Measurements from ENCODE around the gene RASSF8. TPM values are rescaled to one million over a fixed set of nuclear protein-coding genes. Genes with fewer than 3 reads are reported as not detected.

The RASSF8 gene
- total RNA-seq, 1 donor: 97.4 TPM

DNA sequence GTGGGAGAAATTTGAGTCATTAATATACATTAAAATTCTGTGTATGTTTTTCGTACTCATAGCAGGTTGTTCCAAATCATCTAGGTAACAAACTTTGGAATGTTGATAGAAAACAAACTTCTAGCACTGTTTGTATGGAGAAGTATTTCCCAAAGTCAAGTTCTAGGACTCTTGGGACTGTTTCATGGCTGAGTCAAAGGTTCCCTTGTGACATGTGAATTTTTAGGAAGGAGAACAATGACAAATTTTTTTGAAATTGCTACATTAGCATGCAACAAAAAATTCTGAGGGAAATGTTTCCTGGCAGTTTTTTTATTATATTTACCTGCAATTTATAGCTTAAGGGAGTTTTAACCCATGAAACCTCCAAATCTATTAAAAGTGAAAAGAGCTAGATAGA is 73.8 kb downstream of the RASSF8 start:
- Histone ChIP-seq H2AFZ (ENCODE audit: low read length) (no peak overlapping the region), H4K20me1 (ENCODE audit: insufficient read depth, low read length) (peaks cover 4% of the 10 kb centered on the region), H3K9me3 (ENCODE audit: low read depth, low read length) (no peaks in the 10 kb centered on the region), H3K79me2 (ENCODE audit: insufficient read depth, low read length) (peaks cover 85% of the 10 kb centered on the region), H3K36me3 (ENCODE audit: insufficient read depth, low read length) (no peaks in the 10 kb centered on the region), H3K27ac (ENCODE audit: low read depth, low read length) (peak overlapping the region; percentile 38), H3K4me2 (ENCODE audit: insufficient read depth, low read length) (no peak overlapping the region), H3K27me3 (ENCODE audit: insufficient read depth, low read length) (no peaks in the 10 kb centered on the region), H3K4me3 (ENCODE audit: insufficient read depth, low read length) (no peak overlapping the region), H3K4me1 (ENCODE audit: insufficient read depth, low read length) (peaks cover 53% of the 10 kb centered on the region)
- DNase-seq (ENCODE audit: insufficient read length, low spot score, missing footprints): no peak
- TF ChIP-seq, protein P1, sequence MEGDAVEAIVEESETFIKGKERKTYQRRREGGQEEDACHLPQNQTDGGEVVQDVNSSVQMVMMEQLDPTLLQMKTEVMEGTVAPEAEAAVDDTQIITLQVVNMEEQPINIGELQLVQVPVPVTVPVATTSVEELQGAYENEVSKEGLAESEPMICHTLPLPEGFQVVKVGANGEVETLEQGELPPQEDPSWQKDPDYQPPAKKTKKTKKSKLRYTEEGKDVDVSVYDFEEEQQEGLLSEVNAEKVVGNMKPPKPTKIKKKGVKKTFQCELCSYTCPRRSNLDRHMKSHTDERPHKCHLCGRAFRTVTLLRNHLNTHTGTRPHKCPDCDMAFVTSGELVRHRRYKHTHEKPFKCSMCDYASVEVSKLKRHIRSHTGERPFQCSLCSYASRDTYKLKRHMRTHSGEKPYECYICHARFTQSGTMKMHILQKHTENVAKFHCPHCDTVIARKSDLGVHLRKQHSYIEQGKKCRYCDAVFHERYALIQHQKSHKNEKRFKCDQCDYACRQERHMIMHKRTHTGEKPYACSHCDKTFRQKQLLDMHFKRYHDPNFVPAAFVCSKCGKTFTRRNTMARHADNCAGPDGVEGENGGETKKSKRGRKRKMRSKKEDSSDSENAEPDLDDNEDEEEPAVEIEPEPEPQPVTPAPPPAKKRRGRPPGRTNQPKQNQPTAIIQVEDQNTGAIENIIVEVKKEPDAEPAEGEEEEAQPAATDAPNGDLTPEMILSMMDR (IDR thresholded peaks at IDR 0.05; ENCODE audit: extremely low read depth, low read depth, low read length): no peak

DNA sequence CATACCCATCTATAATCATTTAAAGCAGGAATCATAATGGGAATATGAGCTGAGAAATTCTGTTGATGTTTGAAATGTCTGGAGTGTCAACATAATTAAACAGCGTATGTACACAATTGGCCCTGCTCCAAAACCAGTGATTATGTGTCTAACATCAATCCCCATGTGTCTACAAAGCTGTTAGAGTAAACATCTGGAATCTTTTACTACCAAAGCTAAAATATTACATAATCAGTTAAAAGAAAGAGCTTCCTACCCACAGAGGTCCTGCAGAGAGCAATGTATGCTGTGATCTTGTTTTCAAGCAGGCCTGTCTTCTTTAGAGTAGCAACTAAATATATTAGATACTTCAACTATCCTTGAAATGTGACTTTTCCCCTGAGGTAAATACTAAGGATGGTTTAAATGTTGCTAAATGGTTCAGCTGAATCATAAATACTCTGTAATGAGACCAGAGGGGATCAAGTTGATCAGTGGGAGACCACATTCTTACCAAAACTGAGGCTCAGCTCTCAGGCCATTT is 74.3 kb downstream of the RASSF8 start:
- no peaks in the 10 kb centered on the region for H3K27me3 ChIP-seq (ENCODE audit: insufficient read depth, low read length)
- H3K4me1 ChIP-seq (ENCODE audit: insufficient read depth, low read length): peaks cover 49% of the 10 kb centered on the region
- no peak overlapping the region for H2AFZ ChIP-seq (ENCODE audit: low read length)
- peaks cover 84% of the 10 kb centered on the region for H3K79me2 ChIP-seq (ENCODE audit: insufficient read depth, low read length)
- H3K9me3 ChIP-seq (ENCODE audit: low read depth, low read length): no peaks in the 10 kb centered on the region
- TF ChIP-seq, protein P1 (IDR thresholded peaks at IDR 0.05; ENCODE audit: extremely low read depth, low read depth, low read length): no peak
- no peak overlapping the region for H3K4me3 ChIP-seq (ENCODE audit: insufficient read depth, low read length)
- no peak overlapping the region for H3K4me2 ChIP-seq (ENCODE audit: insufficient read depth, low read length)
- no peaks in the 10 kb centered on the region for H3K36me3 ChIP-seq (ENCODE audit: insufficient read depth, low read length)
- DNase-seq (ENCODE audit: insufficient read length, low spot score, missing footprints): peak; percentile 30
- peaks cover 4% of the 10 kb centered on the region for H4K20me1 ChIP-seq (ENCODE audit: insufficient read depth, low read length)
- H3K27ac ChIP-seq (ENCODE audit: low read depth, low read length): peak overlapping the region; percentile 38

DNA sequence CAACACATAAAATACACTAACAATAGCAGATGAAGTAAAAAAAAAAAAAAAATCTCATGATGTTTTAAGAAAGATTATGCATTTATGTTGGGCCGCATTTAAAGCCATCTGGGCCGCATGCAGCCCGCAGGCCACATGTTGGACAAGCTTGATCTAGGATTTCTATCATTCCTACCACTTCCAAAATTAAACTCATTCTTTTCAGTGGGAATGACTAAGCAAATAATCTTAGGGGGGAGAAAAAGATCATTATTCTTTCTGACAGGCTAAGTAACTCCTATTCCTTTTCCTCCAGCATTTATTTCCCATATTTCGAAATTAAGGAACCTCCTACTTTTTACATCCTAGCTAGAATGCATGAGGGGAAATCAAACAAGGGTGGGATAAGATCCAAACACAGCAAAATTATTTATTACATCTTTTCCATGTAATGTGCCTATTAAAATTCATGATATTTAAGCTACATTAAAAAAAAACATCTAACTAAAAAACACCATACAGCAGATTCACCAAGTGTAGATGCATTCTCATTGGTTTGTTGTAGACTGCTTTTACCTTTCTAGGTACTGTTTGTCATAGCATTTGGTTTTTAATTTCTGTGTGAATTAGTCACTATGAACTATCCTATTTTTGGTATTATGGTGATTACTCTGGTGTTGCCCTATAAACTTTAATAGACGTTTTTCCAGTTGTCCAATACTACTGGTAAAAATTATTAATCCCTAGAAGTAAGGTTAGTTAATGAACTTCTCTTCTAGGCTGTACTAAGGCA is 76.1 kb downstream of the RASSF8 start:
- Histone ChIP-seq H3K4me2 (ENCODE audit: insufficient read depth, low read length) (no peak overlapping the region), H3K9me3 (ENCODE audit: low read depth, low read length) (no peaks in the 10 kb centered on the region), H3K36me3 (ENCODE audit: insufficient read depth, low read length) (no peaks in the 10 kb centered on the region), H3K4me1 (ENCODE audit: insufficient read depth, low read length) (peaks cover 37% of the 10 kb centered on the region), H3K27me3 (ENCODE audit: insufficient read depth, low read length) (no peaks in the 10 kb centered on the region), H3K27ac (ENCODE audit: low read depth, low read length) (peak overlapping the region; percentile 38), H4K20me1 (ENCODE audit: insufficient read depth, low read length) (no peaks in the 10 kb centered on the region), H3K4me3 (ENCODE audit: insufficient read depth, low read length) (no peak overlapping the region), H2AFZ (ENCODE audit: low read length) (no peak overlapping the region), H3K79me2 (ENCODE audit: insufficient read depth, low read length) (peaks cover 86% of the 10 kb centered on the region)
- DNase-seq (ENCODE audit: insufficient read length, low spot score, missing footprints): no peak
- TF ChIP-seq, protein P1 (IDR thresholded peaks at IDR 0.05; ENCODE audit: extremely low read depth, low read depth, low read length): no peak

DNA sequence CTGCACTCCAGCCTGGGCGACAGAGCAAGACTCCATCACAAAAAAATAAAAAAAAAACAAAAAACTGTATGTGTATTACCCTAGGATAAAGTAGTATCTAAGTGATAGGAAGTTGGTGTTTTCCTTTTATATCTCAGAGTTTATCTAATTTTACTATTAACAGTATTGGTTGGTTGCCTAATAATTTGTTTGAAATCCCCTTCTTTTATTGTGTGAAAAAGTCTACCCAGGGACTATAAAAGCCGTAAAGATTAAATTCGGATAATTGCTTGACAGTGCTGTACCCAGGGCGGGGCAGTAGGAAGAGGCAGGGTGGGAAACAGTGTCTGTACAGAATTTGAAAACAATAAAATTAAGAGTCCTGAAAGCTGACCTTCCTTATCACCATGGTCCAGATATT is 78.4 kb downstream of the RASSF8 start:
- Histone ChIP-seq H3K79me2 (ENCODE audit: insufficient read depth, low read length) (peaks cover 84% of the 10 kb centered on the region), H3K36me3 (ENCODE audit: insufficient read depth, low read length) (no peaks in the 10 kb centered on the region), H3K27me3 (ENCODE audit: insufficient read depth, low read length) (no peaks in the 10 kb centered on the region), H4K20me1 (ENCODE audit: insufficient read depth, low read length) (no peaks in the 10 kb centered on the region), H3K4me3 (ENCODE audit: insufficient read depth, low read length) (no peak overlapping the region), H3K4me1 (ENCODE audit: insufficient read depth, low read length) (peaks cover 25% of the 10 kb centered on the region), H3K4me2 (ENCODE audit: insufficient read depth, low read length) (no peak overlapping the region), H3K27ac (ENCODE audit: low read depth, low read length) (no peak overlapping the region), H2AFZ (ENCODE audit: low read length) (no peak overlapping the region), H3K9me3 (ENCODE audit: low read depth, low read length) (no peaks in the 10 kb centered on the region)
- TF ChIP-seq, protein P1 (IDR thresholded peaks at IDR 0.05; ENCODE audit: extremely low read depth, low read depth, low read length): no peak
- no peak for DNase-seq (ENCODE audit: insufficient read length, low spot score, missing footprints)
